SU-DHL-6 (cell line): ENCODE results near the gene CUX1.

Experiments used
- CTCF ChIP-seq: fragments of 200-600 bp; sonication (generic); IDR thresholded peaks from one replicate; pipeline ENCODE4 v1.5.1; 2017; ENCODE audit warnings: antibody characterized with exemption, mild to moderate bottlenecking, low read length, moderate library complexity; ENCODE audit not compliant: insufficient read depth, poor library complexity, severe bottlenecking
- EZH2phosphoT487 ChIP-seq: fragments of 200-600 bp; sonication (generic), shearing (Covaris generic); conservative IDR thresholded peaks from 2 replicates; pipeline ENCODE4 v1.6.1; 2018; ENCODE audit warnings: mild to moderate bottlenecking, antibody characterized with exemption, low read length, moderate library complexity, mixed read lengths

GRCh38 chr7:101890749-101891523 is 73.5 kb downstream of the CUX1 start:
- TF ChIP-seq CTCF = no peak
- no peak for TF ChIP-seq EZH2phosphoT487
